GM12874 (cell line): ENCODE measurements around the gene SLC7A1.

Experiments
- TF ChIP-seq, protein P1 (sequence below): IDR thresholded peaks from 2 replicates; pipeline ENCODE4 v1.5.1; 2011; ENCODE audit warnings: low read depth, mild to moderate bottlenecking, control low read depth, low read length, moderate library complexity; ENCODE audit not compliant: insufficient read depth

Gene SLC7A1

DNA sequence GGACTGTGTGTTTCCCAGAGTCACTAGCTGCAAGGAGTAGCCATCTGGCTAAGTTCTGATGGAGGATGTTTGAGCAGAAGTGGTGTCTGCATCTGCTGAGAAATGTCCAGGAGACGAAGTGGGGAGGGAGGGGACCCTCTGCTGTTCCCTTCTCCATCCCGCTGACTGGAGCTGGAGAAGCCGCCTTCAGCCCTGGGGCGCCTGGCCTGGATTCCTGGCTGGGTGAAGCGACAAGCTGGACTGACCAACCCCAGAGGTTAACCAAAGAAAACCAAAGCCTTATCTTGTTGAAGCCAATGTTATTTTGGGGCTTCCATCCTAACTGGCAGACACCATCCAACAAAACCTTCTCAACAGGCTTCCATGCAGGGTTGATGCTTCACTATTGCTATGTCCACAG, 67.6 kb downstream of the SLC7A1 start:
- TF ChIP-seq, protein P1, sequence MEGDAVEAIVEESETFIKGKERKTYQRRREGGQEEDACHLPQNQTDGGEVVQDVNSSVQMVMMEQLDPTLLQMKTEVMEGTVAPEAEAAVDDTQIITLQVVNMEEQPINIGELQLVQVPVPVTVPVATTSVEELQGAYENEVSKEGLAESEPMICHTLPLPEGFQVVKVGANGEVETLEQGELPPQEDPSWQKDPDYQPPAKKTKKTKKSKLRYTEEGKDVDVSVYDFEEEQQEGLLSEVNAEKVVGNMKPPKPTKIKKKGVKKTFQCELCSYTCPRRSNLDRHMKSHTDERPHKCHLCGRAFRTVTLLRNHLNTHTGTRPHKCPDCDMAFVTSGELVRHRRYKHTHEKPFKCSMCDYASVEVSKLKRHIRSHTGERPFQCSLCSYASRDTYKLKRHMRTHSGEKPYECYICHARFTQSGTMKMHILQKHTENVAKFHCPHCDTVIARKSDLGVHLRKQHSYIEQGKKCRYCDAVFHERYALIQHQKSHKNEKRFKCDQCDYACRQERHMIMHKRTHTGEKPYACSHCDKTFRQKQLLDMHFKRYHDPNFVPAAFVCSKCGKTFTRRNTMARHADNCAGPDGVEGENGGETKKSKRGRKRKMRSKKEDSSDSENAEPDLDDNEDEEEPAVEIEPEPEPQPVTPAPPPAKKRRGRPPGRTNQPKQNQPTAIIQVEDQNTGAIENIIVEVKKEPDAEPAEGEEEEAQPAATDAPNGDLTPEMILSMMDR, result no peak

- TF ChIP-seq, protein P1, result no peak
These were observed 68.0 kb downstream of the SLC7A1 start for GRCh38 chr13:29527511-29527910.

GRCh38 chr13:29526741-29527140, 68.7 kb downstream of the SLC7A1 start:
- TF ChIP-seq, protein P1, result no peak

DNA sequence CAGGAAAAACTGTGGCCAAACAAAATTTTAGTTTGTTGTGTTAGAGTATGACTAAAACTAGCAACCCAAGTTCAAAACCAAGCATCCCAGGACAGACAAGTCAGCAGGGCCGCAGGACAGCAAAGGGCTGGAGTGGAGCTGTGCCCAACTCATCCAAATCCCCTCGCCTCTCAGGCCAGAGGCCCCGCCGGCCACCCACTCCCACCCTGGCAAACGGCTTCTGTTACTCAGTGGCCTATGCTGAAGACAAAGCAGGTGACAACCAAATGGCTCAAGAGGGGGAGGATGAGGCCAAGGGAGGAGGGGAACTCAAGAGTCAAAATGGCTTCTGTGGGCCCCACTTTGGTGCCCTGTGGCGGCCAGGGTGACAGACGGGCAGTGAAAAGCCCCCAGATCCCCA, 69.7 kb downstream of the SLC7A1 start:
- TF ChIP-seq, protein P1, result no peak

DNA sequence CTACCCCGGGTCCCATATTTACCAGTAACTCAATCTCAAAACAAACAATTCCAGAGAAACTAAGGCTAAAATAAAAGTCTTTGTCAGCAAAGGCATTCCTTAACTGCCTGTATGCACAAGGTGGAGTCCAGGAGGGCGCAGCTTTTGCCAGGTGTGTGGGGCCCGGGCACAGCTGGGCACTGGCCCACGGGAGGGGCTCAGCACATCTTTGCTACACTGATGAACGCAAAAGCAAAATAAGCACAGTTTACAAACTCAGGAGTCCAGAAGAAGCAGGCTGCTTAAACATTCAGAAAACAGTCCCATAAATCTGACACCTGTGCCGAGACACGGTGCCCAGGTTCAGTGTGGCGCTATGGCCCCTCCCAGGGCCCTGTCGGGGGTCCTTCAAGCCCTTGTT, 70.8 kb downstream of the SLC7A1 start:
- TF ChIP-seq, protein P1, result no peak

DNA sequence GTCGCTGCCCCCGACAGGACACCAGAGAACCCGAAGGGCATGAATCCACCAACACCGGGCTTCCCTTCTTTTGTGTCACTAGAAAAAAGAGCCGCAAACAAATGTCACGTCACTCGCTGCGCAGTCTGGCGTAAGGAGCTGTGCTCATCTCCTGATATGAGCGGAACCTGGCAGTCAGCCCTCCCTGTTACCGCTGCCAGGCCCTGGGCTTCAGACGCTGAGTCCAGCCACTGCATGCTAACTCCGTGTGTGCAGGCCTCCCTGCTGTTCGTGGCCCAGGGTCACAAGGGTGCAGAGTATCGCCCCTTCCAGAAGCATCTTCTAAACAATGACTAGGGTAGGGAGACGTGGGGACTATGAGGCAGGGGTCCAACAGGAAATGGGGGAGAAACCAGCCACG, 71.3 kb downstream of the SLC7A1 start:
- TF ChIP-seq, protein P1, result no peak

GRCh38 chr13:29523199-29523961, 72.1 kb downstream of the SLC7A1 start:
- TF ChIP-seq, protein P1, result no peak
